NCI-H2171 treated with DMSO at 0.1 percent for 48 hours (cell line): ENCODE measurements around the gene LCNL1.
A peak's percentile ranks its signal among the peaks of the same experiment; 100 is the strongest.

Experiments
- DNase-seq: peaks from one replicate; lab custom pipeline; 2025; lab: John Stamatoyannopoulos, UW

Gene LCNL1

DNA sequence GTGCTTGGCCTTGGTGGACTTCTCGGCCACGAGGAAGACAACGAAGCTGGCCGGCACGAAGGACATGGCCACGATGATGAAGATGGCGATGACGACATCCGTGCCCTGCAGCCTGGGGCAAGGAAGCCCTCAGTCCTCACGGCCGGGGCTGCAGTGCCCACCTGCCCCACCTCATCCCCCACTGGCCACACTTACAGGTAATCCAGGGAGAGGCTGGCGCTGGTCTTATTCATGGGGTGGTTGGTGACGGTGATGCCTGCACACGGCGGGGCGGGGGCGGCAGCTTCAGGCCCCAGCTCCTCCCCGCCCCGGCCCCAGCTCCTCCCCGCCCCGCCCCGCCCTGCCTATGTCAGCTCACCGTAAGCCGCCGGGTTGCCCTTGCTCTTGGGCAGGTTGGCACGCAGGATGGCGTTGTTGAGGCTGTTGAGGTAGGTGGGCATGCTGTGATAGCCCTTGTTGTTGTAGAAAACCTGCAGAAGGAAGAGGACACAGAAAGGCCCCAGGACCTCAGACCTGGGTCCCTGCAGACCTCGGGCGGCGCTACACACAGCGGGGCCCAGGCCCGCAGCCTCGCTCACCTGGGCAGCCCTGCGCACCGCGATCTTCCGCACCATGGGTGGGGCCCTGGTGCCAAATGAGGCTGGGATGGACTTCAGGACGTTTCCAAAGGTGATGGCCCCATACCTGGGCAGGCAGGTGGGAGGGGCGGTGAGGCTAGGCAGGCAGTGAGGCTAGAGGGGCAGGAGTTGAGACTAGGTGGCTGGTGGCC lies 29.3 kb downstream of the LCNL1 start:
- no peak for DNase-seq

DNA sequence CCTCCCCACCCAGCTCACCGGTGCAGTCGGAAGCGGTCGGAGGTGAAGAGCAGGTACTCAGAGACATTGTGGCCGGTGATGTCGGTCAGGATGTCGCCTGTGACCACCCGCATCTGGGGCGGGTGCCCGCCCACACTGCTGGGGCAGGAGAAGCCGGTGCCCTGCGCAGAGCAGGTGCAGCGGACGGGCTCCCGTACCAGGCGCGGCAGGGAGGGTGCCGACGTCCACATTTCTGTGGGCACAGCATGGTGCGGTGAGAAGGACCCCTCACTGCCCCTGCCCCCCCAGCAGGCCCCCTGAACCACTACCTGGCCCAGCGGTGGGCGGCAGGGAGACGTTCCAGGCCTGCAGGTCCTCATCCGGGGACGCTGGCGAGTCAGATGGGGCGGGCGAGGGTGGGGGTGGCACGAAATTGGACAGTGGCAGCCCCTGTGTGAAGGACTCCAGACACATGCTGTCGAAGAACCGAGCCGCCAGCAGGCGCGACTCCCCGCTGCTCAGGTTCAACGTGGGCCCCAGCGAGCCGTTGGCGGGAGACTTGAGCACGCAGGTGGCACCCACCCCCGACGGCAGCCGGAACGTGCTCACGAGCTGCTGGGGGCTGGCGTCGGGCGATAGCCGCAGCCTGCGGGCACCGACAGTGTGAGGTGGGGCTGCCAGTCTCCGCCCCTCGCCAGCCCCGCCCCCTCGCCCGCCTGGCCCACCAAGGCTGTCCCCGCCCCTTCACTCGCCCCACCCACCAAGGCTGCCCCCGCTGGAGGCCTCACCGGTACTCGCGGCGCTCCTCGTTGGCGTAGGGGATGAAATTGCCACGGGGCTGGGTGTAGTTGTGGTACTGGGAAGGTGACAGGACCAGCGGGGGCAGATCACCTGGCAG lies 30.1 kb downstream of the LCNL1 start:
- no peak for DNase-seq

DNA sequence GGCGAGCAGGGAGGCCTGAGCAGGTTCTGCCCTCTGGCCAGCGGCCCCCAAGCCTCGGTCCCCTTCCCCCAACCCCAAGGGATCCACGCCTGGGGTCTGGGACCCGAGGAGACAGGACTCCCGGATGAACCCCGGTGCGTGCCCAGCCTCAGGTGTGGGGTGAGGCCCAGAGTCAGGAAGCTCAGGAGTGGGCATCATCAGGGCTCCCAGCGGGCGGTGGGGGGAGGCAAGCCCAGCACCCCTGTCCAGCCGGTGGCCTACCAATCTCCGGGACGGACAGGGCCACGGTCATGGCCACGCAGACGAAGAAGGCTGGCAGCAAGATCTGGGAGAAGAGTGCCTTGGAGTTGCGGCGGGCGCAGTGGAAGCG lies 30.8 kb downstream of the LCNL1 start:
- DNase-seq: no peak

DNA sequence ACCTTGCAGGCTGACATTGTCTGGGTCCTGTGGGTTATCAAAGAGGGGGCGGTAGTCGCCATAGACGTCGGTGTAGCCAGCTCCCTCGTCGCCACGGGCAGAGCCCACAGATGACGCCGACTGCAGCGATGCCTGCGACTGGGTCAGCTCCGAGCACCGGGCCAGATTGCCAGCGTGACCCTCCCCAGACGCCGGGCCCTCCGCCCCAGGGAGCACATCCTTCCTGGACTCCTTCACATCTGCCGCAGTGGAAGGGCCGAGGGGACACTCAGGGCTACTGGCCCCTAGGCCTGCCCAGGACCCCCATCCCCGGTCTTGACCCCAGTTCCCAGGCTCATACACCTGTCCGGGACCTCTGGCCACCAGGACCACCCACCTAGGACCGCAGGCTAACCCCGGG lies 31.4 kb downstream of the LCNL1 start:
- no peak for DNase-seq

DNA sequence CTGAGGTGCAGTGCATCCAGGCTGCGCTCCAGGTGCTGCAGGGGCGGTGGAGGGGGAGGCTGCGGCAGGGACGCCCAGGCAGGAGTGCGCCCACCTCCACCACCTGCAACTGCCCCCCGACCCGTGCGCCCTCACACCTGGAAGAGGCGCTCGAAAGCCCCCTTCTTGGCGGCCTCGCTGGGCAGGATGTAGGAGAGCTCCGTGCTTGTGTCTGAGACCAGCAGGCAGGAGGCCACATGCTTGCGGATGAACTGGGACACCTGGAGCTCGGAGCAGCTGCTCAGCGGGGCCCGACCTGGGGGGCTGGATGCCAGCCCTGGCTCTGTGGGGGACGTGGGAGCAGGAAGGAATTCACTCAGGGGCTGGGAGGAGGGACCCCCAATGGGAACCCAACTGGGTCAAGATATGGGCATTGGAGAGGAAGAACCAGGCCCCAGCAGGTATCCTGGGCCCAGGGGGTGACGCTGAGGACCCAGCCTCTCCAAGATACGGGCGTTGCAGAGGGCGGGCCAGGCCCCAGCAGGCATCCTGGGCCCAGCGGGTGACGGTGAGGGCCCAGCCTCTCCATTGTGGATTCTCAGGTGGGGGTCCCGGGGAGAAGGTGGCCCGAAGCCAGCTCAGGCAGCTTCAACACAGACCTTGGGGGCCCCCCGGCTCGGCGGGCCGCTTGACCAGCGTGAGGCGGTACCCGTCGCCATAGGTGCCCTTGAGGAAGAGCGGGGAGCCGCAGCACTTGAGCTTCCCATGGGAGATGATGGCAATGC lies 32.2 kb downstream of the LCNL1 start:
- no peak for DNase-seq

DNA sequence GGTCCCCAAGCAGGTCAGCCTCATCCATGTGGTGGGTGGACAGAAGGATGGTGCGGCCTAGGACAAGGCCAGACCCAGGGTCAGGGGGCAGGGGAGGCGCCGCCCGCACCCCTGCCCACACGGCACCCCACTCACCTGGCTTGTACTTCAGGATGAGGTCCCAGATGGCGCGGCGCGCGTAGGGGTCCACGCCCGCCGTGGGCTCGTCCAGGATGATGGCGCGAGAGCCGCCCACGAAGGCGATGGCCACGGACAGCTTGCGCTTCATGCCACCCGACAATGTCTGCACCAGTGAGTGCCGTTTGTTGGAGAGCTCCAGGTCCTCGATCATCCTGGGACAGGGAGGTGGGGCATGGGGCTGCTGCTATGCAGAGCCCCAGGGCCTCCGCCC lies 32.7 kb downstream of the LCNL1 start:
- no peak for DNase-seq

DNA sequence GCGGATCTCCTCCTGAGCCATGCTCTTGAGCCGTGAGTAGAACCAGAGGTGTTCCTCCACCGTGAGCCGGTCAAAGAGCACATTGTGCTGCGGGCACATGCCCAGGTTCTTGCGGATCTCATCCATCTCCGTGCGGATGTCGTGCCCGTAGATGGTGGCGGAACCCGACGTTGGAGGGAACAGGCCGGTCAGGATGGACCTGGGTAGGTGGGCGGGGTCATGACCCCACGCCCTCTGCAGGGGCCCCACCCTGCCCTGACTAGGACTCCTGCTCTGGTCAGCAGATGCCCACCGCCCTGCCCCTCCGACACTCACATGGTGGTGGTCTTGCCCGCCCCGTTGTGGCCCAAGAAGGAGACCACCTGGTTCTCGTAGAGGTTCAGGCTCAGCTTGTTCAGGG lies 33.2 kb downstream of the LCNL1 start:
- no peak for DNase-seq

DNA sequence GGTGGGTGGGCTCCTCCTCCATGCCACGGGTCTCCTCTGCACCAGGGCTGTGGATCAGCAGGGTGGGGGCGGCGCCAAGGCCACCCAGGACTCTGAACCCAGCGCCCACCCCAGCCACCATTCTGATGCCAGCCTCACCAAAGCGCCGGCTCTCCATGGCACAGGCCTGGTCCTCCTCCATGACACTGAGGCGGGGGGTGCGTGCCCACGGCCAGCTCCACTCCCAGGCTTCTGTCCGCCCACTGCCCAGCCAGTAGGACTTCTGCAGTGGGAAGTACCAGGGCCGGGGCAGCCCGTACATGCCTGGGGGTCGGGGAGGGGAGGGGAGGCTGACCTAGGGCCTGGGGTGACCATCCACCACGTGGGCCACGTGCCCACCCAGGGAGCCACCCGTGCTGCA lies 33.6 kb downstream of the LCNL1 start:
- no peak for DNase-seq

DNA sequence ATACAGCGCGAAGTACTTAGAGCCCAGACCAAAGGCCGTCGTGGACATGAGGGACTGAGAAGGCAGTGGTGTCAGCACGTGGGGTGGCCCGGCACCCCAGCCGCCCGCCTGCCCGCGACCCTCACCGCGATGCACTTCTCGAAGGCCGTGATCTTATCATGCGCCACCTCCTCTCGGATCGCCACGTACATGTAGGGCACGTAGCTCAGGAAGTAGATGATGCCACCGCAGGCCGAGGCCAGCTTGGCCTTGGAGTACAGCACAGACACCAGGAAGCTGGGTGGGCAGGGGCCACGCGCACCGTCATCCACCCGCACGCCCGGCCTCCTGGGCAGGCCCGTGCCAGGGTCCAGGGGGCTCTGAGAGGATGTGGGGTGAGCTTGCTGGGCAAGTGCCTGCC lies 34.3 kb downstream of the LCNL1 start:
- DNase-seq: no peak

DNA sequence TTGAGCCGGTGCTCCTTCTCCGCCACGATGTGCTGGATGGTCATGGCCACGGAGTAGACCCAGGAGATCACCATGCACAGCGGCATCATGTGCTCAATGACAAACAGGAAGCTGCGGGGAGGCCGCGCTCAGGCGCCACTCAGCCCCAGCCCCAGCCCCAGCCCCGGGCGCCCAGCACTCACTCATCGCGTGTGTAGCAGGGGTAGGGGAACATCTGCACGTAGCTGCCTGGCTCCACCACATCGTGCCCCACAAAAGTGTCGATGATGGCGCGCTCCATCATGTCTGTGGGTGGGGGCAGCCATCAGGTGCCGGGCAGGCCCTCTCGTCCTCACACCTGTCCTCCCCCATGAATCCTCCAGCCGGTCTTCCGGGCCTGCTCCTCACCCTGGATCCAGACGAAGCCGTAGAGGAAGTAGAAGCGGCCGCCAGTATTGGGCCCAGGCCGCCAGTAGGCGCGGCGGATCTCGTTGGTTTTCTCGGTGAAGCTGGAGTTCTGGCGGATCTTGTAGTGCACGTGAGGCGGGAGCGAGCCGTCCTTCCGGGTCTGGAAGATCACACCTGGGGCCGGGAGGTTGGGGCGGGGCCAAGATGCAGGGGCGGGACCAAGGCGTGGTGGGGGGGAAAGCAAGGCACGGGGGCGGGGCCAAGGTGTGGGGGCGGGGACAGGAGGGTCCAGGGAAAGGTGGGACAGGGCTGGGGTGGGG lies 35.2 kb downstream of the LCNL1 start:
- DNase-seq: no peak

DNA sequence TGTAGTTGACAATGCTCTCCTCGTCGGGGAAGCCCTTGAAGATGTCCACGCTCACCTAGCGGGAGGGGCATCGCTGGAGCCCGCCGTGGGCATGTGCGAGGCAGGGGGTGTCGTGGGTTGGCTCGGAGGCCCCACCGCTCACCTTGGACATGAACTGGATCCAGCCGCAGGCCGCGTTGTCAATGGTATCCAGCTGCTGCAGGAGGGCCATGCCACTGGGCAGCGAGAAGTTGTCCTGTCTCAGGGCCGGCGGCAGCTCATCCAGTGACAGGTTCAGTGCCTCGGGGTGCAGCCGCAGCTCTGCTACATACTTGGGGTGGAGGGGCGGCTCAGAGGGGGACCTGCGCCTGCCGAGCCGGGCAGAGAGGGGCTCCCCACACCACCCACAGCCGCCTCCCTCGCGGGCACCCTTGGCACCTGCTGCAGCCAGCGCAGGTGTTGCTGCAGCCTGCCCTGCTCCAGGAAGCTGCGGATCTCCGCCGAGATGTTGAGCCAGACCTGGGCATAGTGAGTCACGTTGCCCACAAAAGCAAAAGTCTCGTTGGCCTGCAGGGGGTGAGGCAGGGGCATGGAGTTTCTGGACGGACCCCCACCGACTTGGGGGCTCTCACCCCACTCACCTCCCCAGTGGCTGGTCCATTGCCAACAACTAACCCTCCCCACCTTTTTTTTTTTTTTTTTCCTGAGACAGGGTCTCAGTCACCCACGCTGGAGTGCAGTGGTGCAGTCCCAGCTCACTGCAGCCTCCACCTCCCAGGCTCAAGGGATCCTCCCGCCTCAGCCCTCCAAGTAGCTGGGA lies 36.2 kb downstream of the LCNL1 start:
- no peak for DNase-seq

DNA sequence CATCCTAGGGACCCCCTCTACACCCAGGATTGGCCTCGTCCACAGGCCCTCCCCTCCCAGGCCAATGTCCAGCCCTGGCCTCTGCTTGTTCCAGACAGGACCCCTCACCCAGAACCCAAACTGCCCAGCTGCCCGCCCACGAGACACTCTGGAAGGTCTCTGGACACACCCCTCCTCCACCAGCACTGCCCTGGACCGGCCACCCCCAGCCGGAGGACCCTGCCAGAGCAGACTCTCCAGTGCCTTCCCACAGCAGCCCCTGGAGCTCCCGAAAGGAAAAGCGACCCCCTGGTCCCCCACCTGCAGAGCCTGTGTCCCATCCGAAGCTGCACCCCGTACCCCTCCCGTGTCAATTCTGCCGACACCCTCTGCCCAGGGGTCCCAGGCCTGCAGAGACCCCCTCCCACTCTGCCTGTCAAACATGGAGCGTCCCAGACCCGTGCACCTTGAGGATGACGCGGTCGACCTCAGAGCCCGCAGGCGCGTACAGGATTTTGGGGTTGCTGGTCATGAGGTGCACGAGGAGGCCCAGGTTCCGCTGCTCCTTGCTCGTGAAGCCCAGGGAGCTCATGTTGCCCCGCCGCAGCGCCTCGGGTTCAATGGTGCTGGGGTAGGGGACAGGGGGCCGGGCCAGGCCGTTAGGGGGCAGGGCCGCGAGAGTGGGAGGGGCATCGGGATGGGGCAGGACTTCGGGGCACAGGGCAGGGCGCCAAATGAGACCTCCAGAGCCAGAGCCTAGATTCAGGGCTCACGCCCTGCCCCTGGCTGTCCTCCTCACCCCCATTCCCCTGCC lies 37.3 kb downstream of the LCNL1 start:
- no peak for DNase-seq

DNA sequence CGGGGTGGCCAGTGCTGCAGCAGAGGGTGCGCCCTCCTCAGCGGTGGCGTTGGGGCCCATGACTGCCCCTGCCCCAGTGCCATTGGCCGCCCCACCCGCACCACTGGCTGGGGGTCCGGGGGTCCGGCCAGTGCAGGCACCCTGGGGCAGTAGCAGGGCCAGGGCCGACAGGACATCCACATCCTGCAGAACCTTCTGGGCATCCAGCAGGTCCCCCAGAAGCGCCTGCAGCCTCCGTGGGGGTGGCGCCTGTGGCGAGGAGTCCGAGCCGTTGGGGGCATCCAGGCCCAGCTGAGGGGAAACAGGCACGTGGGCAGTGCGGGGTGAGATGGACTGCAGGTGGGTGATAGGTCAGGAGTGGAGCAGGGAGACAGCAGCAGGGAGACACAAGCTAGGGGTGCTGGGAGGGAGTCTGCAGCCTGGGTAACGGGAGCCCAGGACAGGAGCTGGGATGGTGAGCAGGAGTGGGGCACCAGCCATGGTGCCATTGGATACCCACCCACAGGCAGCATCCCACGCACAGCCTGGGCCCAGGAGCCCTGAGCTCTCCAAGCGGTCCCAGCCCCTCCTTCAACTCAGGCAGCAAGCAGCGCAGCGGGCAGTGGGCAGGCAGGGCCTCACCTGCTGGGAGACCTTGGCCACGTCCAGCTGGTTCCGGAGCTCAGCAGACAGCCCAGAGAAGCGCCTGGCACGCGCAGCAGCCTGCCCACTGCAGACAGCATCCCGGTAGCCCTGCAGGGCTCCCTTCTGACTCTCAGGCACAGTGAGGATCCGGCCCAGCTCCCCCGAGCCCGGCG lies 38.2 kb downstream of the LCNL1 start:
- no peak for DNase-seq

DNA sequence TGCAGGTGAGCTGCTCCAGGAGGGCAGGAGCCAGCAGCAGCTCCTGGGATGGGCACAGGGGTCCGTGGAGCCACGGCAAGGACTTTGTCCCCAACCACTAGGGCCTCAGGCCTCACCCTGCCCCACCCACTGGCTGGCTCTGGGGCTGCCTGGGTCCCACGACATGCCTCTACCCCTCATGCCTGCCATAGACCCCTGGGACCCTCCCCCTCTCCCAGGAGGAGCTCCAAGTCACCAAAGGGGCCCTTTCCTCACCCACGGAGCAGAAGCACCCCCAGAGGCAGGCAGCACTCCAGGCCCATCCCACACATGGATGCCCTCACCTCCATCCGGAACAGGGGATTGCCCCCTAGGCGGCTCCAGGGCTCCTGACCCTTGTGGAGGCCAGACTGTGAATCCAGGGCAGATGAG lies 38.8 kb downstream of the LCNL1 start:
- no peak for DNase-seq

DNA sequence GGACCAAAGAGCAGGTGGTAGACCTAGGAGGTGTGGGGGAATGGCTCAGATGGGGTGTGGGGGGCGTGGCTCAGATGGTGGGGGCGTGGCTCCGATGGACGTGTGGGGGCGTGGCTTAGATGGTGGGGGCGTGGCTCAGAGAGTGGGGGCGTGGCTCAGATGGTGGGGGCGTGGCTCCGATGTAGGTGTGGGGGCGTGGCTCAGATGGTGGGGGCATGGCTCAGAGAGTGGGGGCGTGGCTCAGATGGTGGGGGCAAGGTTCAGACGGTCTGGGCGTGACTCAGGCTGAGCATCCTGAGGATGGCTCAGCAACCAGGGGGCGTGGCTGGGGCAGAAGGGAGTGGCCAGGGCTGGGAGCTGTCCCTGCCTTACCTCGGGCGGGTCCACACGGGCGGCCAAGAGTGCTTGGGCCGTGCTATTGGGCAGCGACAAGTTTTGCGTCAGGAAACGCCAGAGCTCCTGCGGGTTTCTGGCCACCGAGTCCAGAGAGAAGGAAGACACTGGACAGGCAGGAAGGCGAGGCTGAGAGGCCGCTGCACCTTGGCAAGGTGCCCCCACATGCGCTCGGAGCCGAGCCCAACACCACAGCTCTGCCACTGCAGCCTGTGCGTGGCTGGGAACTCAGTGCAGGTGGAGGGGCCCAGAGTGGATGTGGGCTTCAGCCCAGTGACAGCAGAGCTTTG lies 39.3 kb downstream of the LCNL1 start:
- DNase-seq: peak; percentile 20

DNA sequence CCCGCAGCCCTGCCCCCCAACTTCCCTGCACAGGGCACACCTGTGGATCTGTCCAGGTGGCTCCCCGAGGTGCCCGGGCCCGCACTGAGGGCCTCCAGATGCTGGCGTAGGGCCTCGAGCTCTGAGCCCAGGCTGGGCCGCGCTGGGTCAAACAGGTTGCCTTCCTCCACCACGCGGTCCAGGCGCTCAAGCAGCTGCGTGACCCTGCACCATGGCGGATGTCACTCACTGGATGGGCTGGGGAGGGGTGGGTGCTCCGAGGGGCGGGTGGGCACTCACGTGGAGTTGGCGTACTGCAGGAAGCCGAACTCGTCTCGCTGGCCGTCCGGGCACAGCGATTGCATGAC lies 39.8 kb downstream of the LCNL1 start:
- DNase-seq: no peak

DNA sequence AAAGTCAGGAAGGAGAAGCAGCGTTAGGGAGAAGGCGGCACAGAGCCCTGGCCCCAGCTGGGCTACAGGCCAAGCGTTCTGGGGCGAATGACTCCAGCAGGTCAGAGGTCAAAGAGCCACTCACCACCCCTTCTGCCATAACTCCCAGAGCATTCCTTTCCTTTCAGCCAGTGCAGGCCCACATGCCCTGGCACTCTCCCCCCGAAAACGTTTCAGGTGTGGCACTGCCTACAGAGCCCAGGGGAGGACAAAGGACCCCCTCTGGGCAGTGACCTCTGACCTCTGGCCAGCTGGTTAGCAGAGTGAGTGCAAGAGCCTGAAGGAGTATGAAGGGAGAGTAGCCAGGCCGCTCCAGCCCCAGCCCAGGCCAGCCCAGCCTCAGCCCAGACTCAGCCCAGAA lies 40.4 kb downstream of the LCNL1 start:
- no peak for DNase-seq

DNA sequence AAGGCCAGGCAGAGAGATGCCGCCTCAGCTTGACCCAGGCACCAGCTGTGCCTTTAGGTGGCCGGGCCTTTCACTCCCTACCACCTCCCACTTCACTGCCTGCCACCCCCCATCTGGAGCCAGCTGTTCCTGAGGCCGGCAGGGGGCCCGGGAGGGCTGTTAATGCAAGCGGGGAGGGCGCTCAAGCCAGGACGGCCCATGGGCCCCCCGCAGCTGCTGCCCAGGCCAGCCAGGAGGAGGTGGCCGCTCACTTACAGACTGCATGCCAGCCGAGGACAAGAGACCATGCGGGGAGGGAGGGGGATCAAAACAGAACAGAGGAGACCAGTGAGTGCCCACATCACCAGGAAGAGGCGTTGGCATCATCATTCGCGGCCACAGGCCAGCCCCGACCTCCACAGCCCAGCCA lies 40.8 kb downstream of the LCNL1 start:
- no peak for DNase-seq

DNA sequence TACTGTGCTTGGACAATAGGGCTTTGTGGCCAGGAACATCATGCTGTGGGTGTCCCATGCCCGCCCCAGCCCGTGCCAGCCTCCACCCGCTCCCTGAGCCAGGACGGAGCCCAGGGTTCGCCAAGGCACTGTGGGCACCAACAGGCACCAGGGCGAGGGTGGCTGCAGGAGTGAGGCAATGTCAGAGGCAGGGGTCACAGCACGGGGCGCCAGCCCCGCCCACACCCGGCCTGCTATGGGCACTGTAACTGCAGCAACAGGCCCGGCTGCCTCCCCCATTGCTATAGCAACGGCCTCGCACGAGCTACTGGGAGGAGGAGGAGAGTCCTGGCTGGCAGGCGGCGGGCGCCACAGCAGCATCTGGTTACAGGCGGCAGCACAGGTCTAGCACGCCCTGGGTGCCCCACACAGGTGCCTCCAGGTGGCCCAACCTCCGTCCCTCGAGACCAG lies 42.7 kb downstream of the LCNL1 start:
- peak; percentile 99 for DNase-seq
